ENCODE measurements around the gene HIP1.
"Not testable (repeated sequence)": the region's sequence is repeated elsewhere in the genome, so short reads cannot be mapped to it uniquely, and the experiment has no call there.

HIP1 gene

DNA sequence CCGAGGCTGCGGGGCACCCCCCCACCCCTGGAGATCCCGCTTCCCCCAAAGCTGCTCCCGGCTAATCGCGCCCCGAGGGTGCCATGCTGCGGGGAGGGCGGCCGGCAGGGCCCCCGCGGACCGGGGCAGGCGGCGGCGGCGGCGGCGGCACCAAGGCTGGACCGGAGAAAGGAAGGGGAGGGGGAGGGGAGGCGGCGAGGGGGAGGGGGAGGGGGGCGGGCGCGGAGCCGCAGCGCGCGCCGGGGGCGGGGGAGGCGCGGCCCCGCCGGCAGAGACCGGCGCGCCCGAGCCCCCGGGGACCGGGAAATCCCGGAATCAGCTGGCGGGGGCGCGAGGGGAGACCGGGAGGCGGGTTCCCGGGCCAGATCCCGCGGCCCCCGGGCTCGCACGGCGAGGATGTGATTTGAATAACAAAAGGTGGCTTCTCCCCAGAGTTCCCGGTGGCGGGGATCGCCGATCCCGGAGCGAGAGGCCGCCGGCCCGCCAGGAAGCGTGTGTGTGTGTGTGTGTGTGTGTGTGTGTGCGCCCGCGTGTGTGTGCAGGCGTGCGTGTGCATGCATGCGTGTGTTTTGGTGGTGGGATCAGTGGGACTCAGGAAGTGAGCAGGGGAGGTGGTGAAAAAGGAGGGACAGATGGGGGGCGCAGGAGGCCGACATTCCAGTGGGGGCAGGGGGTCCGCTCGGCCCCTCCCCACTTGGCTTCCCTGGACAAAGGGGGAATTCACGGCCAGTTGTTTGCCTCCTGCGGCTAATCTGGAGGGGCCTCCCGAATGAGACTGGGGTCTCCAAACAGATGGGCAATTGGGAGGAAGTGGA lies 99.5 kb downstream of the HIP1 start:
- DNase-seq: peak; percentile 6

DNA sequence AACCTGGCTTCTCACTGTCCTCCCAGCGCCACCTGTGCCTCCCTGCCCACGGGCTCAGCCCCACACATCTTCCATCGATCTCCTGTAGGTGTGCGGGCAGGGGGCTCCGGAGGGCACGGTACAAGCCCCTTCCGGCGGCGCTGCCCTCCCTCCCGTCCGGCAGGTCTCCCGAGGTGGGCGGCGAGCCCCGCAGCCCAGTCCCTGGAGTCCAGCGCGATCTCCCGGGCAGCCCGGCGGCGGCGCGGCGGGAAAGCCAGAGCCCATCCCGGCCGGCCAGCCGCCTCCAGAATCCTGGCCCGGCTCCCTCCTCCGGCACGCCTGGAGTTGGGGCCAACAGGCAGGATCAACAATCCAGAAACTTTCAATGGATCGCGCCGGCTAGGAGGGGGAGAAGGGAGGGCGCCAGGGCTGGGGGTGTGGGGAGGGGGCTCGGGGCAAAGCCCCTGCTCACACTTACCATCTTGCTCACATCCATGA lies 100.1 kb downstream of the HIP1 start:
- no peak for DNase-seq

DNA sequence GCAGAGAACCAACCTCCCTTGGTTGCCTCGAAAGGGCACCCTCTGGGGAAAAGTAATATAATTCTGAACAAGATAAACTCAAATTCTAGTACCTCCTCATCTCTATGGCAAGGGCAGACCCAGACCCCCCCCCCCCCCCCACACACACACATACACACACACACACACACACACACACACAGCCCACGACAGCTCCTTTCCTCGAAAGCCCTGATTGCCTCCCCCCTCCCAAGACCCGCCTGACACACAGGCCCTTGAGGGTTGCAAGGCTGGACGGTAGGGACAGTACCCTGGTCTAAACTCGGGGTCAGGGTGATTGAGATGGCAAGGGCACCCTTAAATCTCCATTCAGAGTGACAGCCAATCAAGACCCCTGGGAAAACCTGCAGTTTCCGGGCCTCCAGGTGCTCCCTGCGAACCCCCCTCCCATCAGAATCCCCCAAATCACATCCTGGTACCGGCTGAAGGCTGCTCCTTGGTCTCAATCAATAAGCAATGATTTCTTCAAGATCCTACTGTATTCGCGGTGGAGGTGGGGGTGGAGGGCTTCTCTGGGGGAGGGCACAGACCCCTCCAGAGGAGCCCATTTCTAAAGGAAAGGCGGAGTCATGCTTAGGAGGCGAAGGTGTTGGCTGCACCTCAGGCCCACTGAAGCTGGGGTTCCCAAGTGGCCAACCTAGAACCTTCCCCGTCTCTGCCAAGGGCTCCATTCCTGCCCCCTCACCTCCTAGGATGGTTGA lies 100.7 kb downstream of the HIP1 start:
- DNase-seq: no peak

DNA sequence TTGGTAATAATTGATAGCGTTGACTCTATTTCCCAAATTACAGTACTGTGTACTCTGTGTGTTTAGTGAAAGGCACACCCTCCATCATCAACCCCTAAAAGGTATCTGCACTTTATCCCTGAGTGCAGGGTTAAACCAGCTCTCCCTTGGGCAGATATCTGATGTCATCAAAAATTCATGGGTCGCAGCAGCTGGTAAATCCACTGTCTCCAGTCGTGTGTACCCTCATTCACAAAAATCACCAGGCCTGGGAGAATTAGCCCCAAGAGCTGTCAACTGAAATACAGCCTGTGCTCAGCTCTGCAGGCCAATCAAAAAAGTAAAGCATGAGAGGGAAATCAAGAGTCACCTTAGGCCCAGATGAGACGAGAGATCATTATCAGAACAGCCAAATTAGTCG lies 103.7 kb downstream of the HIP1 start:
- no peak for DNase-seq

GRCh38 chr7:75632587-75632986 lies 106.2 kb downstream of the HIP1 start:
- DNase-seq: not testable (repeated sequence)

- no peak for DNase-seq
Observed at GRCh38 chr7:75631711-75632110, 107.0 kb downstream of the HIP1 start.

GRCh38 chr7:75630549-75630948 lies 108.2 kb downstream of the HIP1 start:
- DNase-seq: no peak

GRCh38 chr7:75629044-75629443 lies 109.7 kb downstream of the HIP1 start:
- no peak for DNase-seq

DNA sequence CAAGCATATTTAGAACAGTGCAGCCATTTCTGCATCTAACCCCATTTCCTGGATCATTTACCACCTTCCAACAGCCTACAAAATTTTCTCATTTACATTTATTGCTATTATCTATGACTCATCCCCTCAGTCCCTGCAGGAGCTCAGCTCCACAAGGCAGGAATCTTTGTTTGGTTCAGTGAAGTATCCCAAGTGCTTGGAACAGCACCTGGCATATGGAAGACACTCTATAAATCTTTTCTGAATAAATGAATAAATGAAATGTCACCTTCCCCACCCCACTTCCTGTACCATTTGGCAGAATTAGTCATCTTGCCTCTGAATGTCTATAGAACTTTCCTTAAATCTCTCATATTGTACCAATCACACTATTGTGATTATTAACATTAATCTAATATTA lies 110.7 kb downstream of the HIP1 start:
- DNase-seq: no peak

DNA sequence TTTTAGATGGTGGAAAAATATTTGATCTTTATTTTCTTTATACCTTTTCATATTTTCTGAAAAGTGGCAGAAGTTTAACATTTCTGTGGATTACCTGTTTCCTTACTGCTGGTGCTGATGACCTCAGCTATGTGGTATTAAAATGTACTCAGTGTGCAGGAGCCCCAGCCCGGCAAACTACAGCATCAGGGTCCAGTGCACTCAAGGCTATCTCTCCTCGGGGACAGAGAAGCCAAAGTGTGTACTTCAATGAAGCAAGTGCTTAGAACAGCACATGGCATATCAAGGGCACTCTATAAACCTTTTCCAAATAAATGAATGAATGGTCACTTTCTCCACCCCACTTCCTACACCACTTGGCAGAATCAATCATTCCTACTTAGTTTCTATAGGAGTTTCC lies 111.8 kb downstream of the HIP1 start:
- DNase-seq: no peak

DNA sequence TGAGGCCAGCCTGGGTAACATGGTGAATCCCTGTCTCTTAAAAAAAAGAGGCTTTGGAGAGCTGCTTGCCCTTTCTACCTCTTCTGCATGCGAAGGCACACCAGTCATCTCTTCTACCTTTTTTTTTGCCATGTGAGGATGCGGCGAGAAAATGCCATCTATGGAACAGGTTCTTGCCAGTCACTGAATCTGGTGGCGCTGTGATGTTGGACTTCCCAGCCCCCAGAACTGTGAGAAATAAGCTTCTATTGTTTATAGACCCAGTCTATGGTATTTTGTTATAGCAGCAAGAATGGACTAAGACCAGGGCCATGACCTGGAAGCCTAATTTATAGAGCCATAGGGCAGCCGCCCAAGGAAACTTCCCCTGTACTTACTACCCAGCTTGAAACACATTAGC lies 112.9 kb downstream of the HIP1 start:
- no peak for DNase-seq

GRCh38 chr7:75624134-75624832 lies 114.5 kb downstream of the HIP1 start:
- no peak for DNase-seq

- no peak for DNase-seq
Observed at GRCh38 chr7:75623390-75624133, 115.2 kb downstream of the HIP1 start.

DNA sequence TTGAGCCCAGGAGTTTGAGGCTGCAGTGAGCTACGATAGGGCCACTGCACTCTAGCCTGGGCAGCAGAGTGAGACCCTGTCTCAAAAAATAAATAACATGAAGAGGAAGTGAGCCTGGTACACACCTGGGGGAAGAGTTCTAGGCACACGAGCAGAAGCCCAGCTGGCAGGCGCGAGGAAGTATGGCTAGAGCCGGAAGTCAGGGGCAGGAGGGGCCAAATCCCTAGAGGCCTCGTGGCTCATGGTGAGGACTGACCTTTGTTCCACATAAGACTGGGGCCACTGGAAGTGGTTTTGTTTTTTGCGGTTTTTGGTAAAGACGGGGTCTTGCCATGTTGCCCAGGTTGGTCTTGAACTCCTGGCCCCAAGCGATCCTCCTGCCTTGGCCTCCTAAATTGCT lies 117.6 kb downstream of the HIP1 start:
- DNase-seq: no peak

GRCh38 chr7:75619636-75620035 lies 119.1 kb downstream of the HIP1 start:
- DNase-seq: no peak

GRCh38 chr7:75617634-75618234 lies 121.0 kb downstream of the HIP1 start:
- DNase-seq: no peak

DNA sequence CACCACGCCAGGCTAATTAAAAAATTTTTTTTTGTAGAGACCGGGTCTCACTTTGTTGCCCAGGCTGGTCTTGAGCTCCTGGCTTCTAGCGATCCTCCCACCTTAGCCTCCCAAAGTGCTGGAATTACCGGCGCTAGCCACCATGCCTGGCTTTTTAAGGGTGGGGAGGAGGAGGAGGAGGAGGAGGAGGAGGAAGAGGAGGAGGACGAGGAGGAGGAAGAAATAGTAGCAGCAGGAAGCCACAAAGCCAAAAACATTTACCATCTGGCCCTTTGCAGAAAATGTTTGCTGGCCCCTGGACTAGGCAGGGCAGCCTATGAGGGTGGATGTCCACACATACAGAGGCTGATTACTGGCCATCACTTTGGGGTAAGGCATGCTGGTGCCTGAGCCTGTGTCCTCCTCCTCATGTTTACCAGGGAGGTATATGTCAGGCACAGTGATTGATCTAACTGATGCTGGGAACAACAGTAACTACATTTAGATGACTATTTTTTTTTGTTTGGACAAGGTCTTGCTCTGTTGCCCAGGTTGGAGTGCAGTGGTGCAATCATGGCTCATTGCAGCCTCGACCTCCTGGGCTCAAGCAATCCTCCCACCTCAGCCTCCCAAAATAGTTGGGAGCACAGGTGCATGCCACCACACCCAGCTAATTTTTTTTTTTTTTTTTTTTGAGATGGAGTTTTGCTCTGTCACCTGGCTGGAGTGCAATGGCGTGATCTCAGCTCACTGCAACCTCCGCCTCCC lies 122.1 kb downstream of the HIP1 start:
- DNase-seq: no peak

- DNase-seq: no peak
Observed at GRCh38 chr7:75614401-75614800, 124.3 kb downstream of the HIP1 start.

DNA sequence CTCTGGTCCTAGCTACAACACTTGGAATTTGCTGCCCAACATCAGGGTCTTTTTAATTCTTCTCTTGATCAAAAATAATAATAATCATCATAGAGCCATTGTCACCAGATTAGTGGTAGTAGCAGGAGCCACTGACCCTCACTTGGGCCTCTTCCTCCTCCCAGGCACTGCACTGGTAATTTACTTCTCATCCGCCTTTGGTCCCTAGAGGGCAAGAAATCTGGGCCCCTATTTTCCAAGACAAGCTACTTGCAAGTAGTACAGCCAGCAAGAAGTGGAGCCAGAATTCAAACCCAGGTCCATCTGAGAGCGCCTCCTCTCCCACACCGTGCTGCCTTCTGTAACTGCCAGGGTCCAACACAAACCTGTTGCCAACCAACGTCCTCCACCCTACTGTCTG lies 125.4 kb downstream of the HIP1 start:
- no peak for DNase-seq

- no peak for DNase-seq
Observed at GRCh38 chr7:75611557-75612178, 127.1 kb downstream of the HIP1 start.

DNA sequence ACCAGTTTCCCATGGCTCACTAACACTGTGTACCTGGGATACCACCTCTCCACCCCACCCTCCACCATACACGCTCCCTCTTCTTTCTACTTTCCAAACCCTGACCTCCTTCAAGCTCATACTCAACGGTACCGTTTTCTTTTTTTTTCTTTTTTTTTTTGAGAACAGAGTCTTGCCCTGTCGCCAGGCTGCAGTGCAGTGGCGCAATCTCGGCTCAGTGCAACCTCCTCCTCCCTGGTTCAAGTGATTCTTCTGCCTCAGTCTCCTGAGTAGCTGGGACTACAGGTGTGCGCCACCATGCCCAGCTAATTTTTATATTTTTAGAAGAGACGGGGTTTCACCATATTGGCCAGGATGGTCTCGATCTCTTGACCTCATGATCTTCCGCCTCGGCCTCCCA lies 129.3 kb downstream of the HIP1 start:
- not testable (repeated sequence) for DNase-seq

Data from activated T-cell treated with anti-CD3 and anti-CD28 coated beads for 4 hours (primary cell).